GM21619 (cell line): ENCODE data around the gene ENDOV.

Experiments
- ATAC-seq: cut with Tn5 transposase; IDR thresholded peaks from one replicate; pipeline ENCODE4 v1.9.1; 2021; ENCODE audit not compliant: unreplicated experiment

The ENDOV gene

DNA sequence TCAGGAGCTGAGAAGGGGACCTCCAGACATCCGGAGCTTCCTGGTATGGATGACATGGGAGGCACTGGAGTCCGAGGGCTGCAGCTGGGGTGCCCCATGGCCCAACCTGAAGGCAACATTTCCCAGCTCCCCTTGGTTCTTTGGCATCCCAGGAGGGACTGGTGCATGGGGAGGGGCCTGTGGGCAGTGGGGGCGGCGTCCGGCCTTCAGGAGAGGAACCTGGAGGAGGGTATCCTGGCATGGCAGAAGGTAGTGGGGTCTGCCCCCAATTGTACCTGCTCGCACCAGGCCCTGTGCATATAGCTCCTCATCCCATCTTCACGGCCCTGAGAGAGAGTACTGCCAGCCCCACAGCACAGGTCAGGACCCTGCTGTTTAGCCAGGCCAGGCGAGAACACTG, 49.5 kb downstream of the ENDOV start:
- no peak for ATAC-seq

DNA sequence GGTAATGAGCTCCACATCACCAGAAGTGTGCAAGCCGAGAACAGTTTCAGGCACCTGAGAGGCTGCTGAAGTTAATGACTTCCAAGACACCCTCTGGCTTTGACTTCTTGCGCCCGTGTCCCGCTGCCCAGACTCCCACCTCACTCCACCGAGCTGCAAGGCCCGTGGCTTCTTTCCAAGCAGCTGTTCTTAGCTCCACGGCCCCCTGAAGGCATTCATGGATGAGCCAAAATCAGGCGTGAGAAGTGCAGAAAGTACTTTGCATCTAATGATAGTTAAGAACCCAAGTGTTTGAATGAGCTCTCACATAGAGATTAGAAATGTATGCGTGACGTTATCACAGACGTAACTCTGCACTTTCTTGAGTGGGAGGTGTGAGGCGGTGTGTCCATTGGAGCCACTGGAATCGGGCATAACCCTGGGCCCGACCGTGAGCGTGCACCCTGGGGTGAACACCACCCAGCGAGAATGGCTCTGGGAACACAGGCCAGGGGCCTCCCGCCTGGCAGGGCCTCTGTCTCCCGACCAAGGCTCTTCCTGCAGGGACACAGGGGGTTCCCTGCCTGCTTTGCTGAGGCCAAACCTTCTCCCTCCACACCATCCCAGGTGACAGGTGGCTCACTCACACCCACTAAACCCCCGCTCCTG, 50.5 kb downstream of the ENDOV start:
- no peak for ATAC-seq

DNA sequence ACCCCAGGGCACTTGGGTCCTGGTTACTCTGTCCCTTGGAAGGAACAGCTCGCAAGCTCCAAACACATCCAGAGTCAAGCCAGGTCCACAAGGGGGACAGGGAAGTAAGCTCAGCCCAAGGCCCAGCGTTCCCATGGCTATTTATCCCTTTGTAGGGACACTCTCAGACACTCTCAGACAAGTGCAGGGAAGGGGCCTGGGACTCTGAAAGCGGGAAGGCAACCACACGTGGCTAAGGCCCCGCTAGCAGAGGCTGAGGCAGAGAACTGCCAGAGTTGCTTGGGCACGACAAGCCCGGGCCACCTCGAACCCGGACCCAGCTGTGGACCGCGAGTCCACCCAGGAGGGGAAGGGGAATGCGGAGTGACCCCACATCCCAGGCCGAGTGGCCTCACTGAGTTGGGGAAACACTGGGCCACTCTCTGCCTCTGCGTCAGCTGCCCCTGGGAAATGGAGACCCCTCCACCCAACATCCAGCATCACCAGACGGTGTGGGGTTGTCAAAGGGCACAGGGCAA, 51.3 kb downstream of the ENDOV start:
- ATAC-seq: no peak

DNA sequence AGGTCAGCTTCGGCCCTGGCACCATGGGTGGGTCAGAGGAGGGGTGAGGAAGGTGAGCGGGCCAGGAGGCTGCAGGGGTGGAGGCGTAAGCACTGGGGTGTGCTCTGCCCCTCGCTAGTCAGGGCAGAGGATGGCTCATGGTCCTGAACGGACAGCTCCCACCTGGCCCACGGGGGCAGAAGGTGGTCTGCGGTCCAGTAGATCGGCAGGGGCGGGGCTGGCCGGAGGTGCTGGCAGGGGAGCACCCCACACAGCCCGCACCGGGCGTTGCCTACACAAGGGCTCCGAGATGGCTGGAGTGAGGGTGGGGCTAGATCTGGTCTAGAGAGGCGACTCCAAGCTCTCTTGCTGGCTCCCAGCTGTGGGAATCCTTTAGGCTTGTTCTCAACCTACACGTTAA, 53.3 kb downstream of the ENDOV start:
- no peak for ATAC-seq

DNA sequence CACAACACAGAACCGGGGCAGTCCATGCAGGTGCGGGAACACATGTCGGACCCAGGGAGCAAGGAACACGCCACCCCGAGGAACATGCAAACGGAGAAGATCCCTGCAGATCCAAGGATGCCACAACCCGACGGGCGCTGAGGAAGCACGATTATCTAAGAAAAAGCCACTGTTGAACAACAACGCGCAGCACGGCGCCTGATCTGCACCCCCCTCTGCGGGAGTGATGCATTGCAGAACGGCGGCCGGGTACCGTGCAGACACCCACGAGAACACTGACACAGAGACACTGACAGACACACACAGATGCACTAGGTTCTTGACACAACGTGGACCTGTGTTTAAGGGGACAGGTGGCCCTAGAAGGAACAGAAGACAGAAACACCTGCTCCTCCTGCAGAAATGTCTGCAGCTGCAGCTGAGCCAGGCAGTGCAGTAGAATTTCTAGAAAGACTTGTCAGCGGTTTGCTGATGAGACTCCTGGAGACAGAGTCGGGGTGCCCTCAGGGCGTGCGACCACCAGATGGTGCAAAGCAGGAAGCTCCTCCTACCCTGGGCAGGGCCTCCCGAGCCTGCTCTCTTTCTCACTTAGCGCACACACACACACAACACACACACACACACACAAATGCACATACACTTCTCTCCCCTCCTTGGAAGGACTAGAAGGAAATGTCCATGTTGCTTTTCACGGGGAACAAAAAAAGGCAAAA, 54.0 kb downstream of the ENDOV start:
- no peak for ATAC-seq

DNA sequence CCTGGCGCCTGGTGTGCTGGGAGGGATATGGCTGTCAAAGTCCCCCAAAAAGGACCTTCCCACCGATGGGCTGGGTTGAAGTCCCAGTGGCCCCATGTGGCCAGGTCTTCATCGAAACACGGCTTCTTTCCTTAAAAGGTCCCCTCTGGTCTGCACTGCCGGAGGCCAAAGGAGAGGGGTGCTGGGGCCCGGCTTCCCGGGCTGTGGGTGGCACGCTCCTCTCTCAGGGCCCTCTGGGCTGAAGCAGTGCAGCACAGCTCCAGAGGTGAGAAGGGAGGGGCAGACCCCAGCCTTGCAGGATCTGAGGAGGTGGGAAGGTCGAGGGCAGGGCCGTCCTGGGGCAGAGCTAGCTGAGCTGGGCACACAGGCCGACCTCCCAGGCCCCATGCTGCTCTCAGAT, 54.7 kb downstream of the ENDOV start:
- ATAC-seq: no peak

DNA sequence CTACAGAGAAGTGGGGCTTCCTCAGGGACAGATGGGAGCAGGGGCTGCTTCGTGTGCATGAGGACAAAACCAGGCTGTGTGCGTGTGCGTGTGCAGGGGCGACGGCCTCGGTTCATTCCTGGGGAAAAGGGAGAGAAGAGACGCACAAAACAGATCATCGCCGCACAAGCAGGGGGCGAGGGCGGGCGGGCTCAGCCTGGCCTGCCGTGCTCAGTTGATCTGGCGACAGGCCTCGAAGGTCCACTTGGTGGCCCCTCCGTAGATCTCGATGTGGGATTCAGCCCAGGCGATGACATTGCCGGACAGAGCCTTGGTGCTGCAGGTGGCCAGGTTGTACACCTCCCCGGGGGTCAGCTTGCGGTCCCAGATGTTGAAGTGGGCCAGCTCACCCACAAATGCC, 55.6 kb downstream of the ENDOV start:
- ATAC-seq: no peak

DNA sequence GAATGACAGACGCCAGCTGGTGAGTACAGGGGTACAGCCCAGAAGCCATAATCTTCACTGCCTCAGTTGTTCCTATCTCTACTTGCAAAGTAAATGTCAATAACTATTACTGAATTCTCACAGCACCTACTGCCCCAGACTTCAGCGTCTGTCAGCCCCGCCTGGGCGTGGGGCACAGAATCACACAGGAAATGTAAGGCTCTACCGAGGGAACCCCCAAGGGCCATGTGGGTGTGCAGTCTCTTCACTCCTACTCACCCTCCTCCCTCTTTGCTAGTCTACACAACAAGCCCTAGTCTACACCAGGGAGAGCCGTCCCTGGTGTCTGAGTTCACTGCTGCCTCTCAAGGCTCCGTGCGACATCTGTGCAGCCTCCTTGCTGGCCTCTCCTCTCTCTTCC, 57.0 kb downstream of the ENDOV start:
- ATAC-seq: no peak

DNA sequence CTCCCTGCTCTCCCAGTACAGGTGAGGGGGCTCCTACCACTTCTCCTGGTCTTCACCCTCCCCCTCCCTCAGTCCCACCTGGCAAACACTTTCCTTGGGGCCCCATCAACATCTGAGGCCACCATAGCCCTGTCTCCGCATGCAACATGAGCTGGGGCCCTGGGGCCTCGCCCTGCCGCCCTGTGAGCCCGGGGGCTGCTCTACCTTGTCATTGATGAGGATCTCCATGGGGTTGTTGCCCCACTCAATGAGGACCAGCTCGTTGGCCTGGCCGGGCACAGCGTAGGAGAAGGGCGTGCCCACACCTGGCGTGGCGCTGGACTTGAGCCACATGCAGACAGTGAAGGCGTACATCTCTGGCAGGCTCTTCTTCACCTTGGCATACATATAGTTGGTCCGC, 58.0 kb downstream of the ENDOV start:
- ATAC-seq: no peak

DNA sequence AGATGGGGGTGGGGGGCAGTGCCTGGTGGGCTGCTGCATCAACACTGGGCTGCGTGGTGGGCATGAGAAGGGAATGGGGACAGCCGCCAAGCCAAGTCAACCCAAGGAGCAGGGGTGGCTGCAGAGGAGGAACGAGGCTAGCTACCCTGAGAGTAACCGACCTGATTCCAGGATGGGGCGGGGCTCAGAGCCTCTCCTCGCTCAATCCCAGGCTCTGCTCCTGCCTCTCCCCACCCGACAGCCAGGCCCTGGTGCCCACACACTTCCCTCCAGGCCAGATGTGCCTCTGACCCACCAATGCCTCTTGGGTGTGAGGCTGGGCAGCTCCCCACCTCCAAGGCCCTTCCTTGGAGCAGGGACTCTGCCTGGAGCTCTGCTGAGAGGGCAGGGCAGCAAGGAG, 58.7 kb downstream of the ENDOV start:
- no peak for ATAC-seq

DNA sequence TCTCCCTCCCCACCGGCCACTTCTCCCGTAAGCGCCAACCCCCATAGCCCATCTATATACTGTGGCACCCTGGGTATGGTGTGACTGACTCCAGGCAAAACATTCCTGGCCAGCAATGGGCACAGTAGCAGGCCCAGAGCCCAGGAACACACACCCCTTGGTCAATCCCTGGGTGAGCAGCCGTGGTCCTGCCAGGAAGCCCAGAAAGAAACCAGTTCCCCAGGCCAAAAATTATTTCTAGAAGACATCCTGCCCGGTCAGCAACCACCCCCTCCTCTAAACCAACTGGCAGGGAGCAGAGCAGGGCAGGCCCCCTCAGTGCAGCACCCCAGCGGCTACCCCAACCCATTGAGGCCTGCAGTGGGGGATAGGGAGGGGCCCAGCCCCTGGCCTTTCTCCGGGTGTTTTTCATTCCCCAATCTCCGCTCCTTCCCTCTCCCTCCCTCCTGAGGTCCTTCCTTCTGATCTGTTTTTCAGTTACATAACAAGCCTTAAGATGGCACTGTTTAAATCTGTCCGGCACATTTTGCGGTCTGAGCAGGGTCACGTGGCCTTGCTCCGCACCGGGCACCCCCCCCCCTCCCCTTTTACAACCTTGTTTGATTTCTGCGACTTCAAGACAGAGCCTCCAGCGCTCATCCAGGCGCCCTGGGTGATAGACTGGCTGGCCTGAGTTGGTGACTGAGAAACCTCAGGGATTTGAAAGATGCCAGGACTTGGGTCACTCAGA, 59.4 kb downstream of the ENDOV start:
- ATAC-seq: no peak

DNA sequence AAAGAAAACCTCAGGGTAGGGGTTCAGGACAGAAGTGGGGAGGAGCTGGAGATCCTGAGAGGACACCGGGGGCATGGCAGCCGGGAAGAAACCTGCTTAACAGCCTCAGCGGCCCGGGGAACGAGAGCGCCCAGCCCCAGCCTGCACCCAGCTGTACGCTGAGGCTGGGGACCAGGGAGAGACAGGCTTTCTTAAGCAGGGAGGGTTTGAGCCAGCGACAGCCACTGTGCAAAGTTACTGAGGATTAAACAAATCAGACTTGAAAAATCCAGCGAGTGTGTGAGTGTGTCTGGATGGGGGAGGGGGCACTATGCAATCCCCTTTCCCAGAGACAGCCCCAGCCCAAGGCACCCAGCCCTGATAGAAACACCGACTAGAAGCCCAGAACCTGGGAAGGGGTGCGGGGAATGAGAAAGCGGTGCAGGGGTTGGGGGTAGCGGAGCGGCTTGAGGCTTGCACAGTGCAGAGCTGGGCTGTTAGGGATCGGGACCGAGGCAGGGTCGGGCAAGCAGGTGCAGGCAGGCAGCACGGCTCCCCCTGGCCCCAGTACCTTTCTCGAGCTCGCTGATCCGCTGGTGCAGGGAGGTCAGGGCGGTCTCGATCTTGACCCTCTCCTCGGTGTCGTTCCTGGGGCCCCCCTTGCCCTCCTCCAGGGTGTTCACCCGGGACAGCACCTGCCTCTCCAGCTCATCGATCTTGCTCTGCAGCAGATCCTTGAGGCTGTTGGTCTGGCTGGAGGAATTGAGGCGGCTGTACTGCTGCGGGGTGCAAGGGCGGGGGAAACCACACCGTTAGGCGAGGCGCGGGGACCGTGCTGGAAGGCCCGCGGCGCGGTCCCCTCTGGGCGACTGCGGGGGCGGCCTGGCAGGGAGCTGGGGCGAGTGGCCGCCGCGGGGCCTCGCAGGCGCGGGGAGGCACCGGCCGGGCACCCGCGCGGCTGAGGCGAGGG, 60.3 kb downstream of the ENDOV start:
- no peak for ATAC-seq

DNA sequence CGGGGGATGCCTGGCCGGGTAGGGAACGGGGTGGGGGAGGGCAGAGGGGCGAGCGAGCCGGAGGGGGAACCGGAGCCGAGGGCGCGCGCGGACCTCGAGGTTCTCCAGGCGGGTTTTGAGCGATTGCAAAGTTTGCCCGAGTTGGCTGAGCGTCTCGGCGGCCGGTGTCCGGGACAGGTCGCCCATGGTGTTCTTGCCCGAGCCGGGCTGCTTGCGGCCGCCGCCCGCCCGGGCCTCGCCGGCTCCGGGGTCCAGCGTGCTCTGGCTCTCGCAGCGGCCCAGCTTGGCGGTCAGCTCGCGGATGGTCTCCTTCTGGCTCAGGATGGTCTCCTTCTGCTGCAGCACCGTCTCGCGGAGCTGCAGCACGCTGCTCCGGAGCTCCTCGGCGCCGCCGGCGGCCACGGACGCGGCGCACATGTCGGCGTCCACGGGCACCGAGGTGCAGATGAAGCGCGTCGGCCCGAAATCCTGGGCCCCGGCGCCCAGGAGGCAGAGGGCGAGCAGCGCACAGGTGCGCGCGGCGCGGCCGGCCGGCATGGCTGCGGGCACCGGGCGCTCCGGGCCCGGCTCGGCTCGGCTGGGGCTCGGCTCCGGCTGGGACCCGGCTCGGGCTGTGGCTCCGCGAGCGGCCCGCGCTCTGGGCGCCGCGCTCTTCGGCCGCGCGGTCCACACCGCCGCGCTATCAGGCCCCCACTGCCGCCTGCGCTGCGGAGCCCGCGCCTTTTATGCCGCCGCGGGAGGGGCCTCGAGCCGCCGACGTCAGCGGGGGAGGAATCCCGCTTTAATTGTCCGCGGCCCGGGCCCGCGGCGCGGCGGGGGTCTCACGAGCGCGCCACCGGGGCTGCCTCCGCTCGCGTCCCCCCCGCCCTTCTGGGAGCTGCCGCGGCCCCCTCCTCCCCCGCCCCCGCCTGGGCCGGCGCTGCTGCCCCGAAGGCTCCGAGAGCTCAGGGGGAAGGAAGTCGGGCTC, 61.2 kb downstream of the ENDOV start, which contains the start of gene NPTX1:
Gene NPTX1 (minus strand): TSS at position 698 of the 967 bp plus-strand sequence. CDS start 161 bp downstream, at position 537.
- no peak for ATAC-seq

DNA sequence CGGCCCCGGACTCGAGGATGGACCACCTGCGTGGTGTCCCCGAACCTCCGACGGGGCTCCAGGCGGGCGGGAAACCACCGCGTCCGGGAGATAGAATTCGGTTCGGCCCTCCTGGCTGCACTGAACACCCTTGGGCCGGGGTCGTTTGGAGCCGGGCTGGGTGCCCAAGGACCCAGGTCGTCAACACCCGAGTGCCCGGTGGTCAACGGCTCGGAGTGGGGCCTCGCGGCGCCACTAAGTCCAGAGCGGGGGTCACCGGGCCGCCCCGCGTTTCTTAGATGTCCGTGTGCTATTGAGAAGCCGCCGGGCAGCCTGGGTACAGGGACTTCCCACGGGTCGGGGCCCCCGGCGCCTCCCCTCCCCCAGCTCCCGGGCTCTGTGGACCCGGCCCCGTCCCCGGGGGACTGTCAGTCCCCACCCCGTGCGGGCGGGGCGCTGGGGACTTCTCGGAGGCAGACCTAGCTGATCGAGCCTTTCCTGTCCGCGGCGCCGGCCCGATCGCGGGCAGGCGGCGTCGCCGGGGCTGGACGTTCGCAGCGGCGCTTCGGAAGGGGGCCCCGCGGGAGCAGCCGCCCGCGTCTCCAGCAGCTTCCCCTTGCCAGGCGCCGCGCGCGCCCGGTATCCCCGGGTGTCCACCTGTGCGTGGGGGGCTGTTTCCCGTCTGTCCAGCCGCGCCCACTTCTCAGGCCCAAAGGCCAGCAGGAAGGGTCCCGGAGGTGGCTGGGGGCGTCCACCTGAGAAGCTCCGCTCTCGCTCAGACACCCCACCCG, 62.1 kb downstream of the ENDOV start:
- ATAC-seq: no peak

DNA sequence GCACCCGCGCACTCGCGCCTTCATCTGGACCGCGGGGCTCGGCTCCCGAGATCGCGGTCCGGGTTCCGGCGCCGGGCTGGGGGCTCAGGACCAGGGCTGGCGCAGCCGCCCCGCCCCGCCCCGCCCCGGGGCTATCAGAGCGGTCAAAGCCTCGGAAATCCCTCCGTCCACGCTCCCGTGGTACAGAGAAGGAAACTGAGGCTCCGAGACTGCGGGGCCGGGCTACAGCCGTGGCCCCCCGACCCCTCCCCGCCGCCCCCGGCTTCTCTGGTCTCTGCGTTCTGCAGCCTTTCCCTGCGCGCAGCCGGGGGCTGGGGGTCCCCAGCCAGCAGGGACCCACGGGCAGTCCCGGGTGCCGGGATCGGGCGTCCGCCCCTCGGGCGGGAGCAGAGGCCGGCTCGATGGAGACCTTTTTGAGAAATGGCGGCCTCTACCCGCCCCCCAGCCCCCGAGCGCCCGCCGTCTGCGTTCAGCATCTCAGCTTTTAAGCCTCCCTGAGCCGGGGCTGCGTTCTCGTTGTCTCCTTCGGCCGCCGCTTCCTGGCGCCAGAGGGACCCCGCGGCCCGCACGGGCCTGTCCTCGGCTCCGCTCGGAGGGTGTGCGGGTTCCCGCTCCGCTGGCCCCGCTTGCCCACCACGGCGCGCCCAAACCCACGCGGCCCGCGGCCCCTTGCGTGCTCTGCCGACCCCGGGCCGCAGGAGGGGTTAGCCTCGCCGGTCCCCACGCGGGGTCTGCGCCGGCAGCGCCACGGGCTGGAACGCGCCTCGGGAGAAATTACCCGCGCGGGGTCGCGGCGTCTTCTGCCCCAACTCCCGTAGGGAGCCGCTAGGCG, 62.9 kb downstream of the ENDOV start:
- no peak for ATAC-seq

DNA sequence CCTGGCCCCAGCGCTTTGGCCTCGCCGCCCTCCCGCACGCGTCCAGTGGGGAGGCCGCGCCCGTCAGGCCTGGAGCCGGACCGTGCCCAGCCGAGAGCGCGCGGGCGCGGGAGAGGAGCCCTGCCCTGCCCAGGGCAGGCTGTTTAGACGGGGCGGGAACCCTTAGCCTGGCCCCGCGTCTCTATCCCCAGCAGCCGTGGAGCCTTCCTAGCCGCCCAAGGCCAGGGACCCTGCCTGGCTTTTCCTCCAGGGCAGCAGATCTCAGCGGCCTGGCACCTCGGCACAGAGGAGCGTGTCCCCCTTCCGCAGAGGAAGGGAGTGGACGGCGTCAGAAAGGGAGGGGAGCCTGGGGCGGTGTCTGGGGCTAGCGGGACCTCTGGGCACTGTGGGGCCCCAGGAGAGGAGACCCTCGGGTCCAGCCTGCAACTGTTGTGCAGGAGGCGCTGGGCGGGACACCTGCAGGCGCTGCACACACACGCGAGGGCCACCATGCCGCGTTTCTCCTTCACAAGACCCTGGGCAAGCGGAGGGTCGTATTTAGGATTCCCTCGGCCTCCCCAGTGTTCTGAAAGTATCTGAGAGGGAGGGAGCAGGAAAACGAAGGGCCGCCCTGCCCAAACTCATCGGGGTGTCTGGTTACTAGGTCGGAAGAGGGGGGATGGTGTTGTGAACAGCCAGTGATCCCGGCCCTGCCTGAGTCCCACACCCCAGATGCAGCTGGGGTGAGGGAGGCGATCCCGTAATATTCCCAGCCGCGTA, 63.7 kb downstream of the ENDOV start:
- ATAC-seq: no peak

DNA sequence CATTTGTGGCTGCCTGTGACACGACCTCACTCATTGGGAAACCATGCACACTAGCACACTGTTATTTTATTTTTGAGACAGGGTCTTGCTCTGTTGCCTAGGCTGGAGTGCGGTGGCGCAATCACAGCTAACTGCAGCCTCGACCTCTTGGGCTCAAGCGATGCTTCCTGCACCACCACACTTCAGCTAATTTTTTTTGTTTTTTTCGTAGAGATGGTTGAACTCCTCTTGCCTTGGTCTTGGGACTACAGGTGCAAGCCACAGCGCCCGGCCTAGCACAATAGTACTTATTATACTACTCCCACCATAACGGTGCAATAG, 64.2 kb downstream of the ENDOV start:
- ATAC-seq: no peak
